ENCODE data around the gene METTL22.
"Not testable (repeated sequence)": the region's sequence is repeated elsewhere in the genome, so short reads cannot be mapped to it uniquely, and the experiment has no call there.

METTL22 gene

DNA sequence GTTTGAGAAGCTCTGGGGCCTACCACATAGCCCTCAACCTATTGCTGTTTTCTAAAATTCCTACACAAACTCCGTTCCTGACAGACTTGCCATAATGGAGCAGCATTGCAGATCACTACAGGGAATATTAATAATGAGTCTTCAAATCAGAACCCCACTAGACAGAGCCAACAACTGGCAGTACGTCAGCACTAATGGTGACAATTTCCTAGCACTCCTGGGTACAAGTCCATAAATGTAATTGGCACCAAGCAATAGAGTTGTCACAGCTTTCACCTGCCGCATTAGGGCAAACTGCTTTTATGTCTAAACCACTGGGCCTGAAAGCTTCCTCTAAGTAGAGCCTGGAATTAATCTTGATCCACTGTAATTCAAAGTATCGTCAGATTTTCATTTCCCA lies 27.4 kb downstream of the METTL22 start:
- Histone ChIP-seq H3K4me1 (ENCODE audit: control insufficient read depth in 1 of 2, insufficient read depth in 1 of 2, low read depth in 1 of 2, low read length in 1 of 2) (peaks cover 22 to 24% of the 10 kb centered on the region in 2 experiments), H3K4me3 (ENCODE audit: low read depth in 1 of 2, low read length in 1 of 2) (no peak overlapping the region), H3K36me3 (peaks cover 37% of the 10 kb centered on the region), H3K9me3 (no peaks in the 10 kb centered on the region), H3K27me3 (no peaks in the 10 kb centered on the region), H3K27ac (no peak overlapping the region)
- TF ChIP-seq, protein P1, sequence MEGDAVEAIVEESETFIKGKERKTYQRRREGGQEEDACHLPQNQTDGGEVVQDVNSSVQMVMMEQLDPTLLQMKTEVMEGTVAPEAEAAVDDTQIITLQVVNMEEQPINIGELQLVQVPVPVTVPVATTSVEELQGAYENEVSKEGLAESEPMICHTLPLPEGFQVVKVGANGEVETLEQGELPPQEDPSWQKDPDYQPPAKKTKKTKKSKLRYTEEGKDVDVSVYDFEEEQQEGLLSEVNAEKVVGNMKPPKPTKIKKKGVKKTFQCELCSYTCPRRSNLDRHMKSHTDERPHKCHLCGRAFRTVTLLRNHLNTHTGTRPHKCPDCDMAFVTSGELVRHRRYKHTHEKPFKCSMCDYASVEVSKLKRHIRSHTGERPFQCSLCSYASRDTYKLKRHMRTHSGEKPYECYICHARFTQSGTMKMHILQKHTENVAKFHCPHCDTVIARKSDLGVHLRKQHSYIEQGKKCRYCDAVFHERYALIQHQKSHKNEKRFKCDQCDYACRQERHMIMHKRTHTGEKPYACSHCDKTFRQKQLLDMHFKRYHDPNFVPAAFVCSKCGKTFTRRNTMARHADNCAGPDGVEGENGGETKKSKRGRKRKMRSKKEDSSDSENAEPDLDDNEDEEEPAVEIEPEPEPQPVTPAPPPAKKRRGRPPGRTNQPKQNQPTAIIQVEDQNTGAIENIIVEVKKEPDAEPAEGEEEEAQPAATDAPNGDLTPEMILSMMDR (IDR thresholded peaks at IDR 0.05): no peak

DNA sequence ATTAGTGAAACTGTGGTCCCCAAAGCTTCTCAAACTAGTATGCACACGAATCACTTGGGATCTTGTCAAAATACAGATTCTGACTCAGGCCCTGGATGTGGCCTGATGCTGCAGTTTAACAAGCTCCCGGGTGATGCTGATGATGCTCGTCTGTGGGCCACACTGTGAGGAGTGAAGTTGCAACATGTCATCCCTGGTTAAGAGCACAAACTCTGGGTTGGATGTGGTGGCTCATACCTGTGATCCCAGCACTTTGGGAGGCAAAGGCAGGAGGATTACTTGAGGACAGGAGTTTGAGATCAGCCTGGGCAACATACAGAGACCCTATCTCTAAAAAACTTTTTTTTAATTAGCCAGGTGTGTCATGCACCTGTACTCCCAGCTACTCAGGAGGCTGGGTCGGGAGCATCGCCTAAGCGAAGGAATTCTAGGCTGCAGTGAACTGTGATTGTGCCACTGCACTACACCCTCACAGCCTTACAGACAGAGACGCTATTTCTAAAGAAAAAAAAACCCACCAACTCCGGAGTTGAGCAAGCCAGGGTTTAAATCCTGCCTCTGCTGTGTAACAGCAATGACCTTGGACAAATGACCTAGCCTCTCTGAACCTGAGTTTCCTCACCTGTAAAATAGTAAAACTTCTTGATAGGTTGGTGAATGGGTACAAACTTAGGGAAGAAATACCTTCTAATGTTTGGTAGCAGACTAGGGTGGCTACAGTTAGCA lies 28.5 kb downstream of the METTL22 start:
- Histone ChIP-seq H3K4me1 (ENCODE audit: control insufficient read depth in 1 of 2, insufficient read depth in 1 of 2, low read depth in 1 of 2, low read length in 1 of 2) (peaks cover 11 to 14% of the 10 kb centered on the region in 2 experiments), H3K4me3 (ENCODE audit: low read depth in 1 of 2, low read length in 1 of 2) (no peak overlapping the region), H3K36me3 (peaks cover 37% of the 10 kb centered on the region), H3K27ac (no peak overlapping the region), H3K27me3 (no peaks in the 10 kb centered on the region), H3K9me3 (no peaks in the 10 kb centered on the region)
- TF ChIP-seq, protein P1 (IDR thresholded peaks at IDR 0.05): no peak

DNA sequence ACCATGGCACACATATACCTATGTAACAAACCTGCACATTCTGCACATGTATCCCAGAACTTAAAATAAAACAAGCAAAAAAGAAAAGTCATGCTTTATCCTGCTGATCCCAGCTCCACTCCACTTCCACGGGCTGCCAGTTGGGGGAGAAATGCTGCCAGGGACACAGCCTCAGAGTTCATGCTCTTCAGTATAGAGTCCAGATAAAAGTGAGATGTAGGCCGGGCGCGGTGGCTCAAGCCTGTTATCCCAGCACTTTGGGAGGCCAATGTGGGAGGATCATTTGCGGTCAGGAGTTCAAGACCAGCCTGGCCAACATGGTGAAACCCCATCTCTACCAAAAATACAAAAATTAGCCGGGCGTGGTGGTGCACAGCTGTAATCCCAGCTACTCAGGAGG lies 30.5 kb downstream of the METTL22 start:
- H3K36me3 ChIP-seq: peaks cover 28% of the 10 kb centered on the region
- not testable (repeated sequence) for H3K27me3 ChIP-seq; H3K9me3 ChIP-seq; H3K4me1 ChIP-seq (ENCODE audit: control insufficient read depth in 1 of 2, insufficient read depth in 1 of 2, low read depth in 1 of 2, low read length in 1 of 2); H3K4me3 ChIP-seq (ENCODE audit: low read depth in 1 of 2, low read length in 1 of 2); H3K27ac ChIP-seq

DNA sequence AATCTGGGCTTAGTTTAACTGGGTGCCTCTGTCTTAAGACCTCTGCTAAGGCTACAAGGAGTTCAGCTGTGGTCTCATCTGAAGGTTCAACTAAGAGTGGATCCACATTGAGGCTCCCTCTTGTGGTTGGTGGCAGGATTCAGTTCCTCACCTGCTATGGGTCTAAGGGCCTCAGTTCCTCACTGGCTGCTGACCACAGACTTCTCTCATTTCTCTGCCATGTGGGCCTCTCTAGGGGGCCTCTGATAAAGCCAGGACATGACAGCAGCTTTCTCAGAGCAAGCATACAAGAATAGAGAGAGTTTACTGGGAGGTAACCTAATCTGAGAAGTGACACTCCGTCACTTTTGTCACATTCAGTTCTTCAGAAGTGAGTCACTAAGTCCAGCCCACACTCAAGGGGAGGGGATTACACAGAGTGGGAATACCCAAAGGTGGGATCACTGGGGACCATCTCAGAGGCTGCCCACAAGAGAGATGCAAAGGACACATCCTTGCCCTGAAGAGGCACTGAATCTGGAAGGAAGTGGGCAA lies 33.8 kb downstream of the METTL22 start:
- Histone ChIP-seq H3K27me3 (no peaks in the 10 kb centered on the region), H3K4me1 (ENCODE audit: control insufficient read depth in 1 of 2, insufficient read depth in 1 of 2, low read depth in 1 of 2, low read length in 1 of 2) (peaks cover 0 to 2% of the 10 kb centered on the region in 2 experiments), H3K36me3 (peaks cover 17% of the 10 kb centered on the region), H3K27ac (no peak overlapping the region), H3K4me3 (ENCODE audit: low read depth in 1 of 2, low read length in 1 of 2) (no peak overlapping the region), H3K9me3 (no peaks in the 10 kb centered on the region)
- TF ChIP-seq, protein P1 (IDR thresholded peaks at IDR 0.05): peak; percentile 75

DNA sequence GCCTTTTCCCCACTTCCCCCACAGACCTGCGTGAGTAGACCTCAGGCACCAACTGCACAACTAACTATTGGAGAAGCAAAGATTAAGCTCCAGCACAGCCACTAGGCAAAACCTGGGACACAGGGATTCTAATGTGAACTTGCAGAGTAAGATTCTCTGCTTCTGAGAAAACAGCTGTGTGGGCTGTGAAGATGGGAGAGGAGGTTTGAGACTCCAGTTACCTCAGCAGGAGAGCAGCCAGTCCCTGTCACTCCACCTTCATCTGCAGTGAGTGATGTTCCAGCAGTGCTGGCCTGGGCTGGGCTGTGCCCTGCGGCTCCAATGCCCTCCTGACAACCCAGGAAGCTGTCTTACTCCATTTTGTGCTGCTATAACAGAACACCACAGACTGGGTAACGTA lies 34.9 kb downstream of the METTL22 start:
- no peak overlapping the region for H3K27ac ChIP-seq
- H3K4me3 ChIP-seq (ENCODE audit: low read depth in 1 of 2, low read length in 1 of 2): no peak overlapping the region
- TF ChIP-seq, protein P1 (IDR thresholded peaks at IDR 0.05): no peak
- no peaks in the 10 kb centered on the region for H3K27me3 ChIP-seq
- H3K9me3 ChIP-seq: no peaks in the 10 kb centered on the region
- peaks cover 17% of the 10 kb centered on the region for H3K36me3 ChIP-seq
- H3K4me1 ChIP-seq (ENCODE audit: control insufficient read depth in 1 of 2, insufficient read depth in 1 of 2, low read depth in 1 of 2, low read length in 1 of 2): peaks cover 0 to 2% of the 10 kb centered on the region in 2 experiments

DNA sequence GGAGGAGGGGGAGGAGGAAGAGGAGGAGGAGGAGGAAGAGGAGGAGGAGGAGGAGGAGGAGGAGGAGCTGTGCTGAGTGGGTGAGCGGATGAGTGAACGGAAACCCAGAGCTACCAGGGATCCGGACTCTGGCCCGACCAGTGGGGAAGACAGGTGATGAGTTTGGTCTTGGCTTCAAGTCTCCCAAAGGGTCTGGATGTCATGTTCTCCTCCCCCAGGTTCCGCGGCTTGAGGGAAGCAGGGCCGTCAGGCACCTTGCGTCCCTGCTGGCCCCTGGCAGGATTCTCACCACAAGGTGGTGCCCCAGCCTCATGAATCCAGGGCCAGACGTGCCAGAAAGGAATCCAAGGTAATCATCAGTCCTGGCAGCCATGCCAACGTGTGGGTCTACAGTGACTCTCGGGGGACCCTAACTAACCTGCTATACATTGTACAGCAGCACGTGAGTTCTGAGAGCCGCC lies 39.4 kb downstream of the METTL22 start:
- no peak overlapping the region for H3K4me3 ChIP-seq (ENCODE audit: low read depth in 1 of 2, low read length in 1 of 2)
- TF ChIP-seq, protein P1 (IDR thresholded peaks at IDR 0.05): peak; percentile 47

More for the DNA sequence above, 39.4 kb downstream of the METTL22 start:
- H3K4me1 ChIP-seq (ENCODE audit: control insufficient read depth in 1 of 2, insufficient read depth in 1 of 2, low read depth in 1 of 2, low read length in 1 of 2): no peaks in the 10 kb centered on the region
- no peaks in the 10 kb centered on the region for H3K9me3 ChIP-seq
- peaks cover 52% of the 10 kb centered on the region for H3K36me3 ChIP-seq
- H3K27me3 ChIP-seq: no peaks in the 10 kb centered on the region
- no peak overlapping the region for H3K27ac ChIP-seq

Data from neutrophil (primary cell).